ENCODE data around the gene MPHOSPH6.

DNA sequence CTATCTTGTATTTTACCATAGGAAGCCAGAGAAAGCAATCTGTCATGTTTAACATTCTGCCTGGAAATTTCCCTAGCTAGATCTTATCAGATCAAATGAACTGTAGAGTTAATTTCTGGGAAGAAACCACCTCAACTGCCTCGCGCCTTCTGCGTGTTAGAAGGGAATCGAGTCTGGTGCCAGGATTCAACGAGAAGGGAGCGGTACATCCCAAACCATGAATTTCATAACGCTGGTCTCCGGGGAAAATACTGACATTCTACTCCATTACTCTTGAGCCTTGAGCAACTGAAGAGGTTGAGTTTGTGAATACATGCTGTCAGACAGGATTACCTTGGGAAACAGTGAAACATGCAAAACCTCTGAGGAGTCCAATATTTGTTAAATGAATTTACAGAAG is 35.2 kb downstream of the MPHOSPH6 start:
- TF ChIP-seq, protein P1, sequence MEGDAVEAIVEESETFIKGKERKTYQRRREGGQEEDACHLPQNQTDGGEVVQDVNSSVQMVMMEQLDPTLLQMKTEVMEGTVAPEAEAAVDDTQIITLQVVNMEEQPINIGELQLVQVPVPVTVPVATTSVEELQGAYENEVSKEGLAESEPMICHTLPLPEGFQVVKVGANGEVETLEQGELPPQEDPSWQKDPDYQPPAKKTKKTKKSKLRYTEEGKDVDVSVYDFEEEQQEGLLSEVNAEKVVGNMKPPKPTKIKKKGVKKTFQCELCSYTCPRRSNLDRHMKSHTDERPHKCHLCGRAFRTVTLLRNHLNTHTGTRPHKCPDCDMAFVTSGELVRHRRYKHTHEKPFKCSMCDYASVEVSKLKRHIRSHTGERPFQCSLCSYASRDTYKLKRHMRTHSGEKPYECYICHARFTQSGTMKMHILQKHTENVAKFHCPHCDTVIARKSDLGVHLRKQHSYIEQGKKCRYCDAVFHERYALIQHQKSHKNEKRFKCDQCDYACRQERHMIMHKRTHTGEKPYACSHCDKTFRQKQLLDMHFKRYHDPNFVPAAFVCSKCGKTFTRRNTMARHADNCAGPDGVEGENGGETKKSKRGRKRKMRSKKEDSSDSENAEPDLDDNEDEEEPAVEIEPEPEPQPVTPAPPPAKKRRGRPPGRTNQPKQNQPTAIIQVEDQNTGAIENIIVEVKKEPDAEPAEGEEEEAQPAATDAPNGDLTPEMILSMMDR (IDR thresholded peaks at IDR 0.05; ENCODE audit: extremely low read depth in 1 of 2, insufficient read depth in 1 of 2, low read depth in 1 of 2, low read length in 2 of 2): no peak
- TF ChIP-seq POLR2AphosphoS5 (IDR thresholded peaks at IDR 0.05; ENCODE audit: insufficient read depth, low read depth, low read length) (no peak), POLR2A (IDR thresholded peaks at IDR 0.05; ENCODE audit: low read depth, low read length) (no peak), MYC (IDR thresholded peaks at IDR 0.05; ENCODE audit: low read depth, low read length) (no peak), EZH2 (IDR thresholded peaks at IDR 0.05; ENCODE audit: borderline replicate concordance, low read depth, low read length, severe bottlenecking) (no peak), JUN (IDR thresholded peaks at IDR 0.05; ENCODE audit: borderline replicate concordance, insufficient read depth, insufficient read length, low read depth) (no peak), GATA2 (IDR thresholded peaks at IDR 0.05; ENCODE audit: insufficient read depth, insufficient read length, low read depth, low read length) (no peak)
- TF ChIP-seq, protein P2, sequence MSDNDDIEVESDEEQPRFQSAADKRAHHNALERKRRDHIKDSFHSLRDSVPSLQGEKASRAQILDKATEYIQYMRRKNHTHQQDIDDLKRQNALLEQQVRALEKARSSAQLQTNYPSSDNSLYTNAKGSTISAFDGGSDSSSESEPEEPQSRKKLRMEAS (IDR thresholded peaks at IDR 0.05; ENCODE audit: insufficient read depth, insufficient read length): no peak

Data from endothelial cell of umbilical vein (primary cell).